Muscle layer of colon (tissue), 2 donors: ENCODE measurements around the gene A1BG.
"Not testable (repeated sequence)": the region's sequence is repeated elsewhere in the genome, so short reads cannot be mapped to it uniquely, and the experiment has no call there.

Experiments used
- H3K27ac ChIP-seq: one replicate; pipeline ENCODE4 v1.7.0; 2013; ENCODE audit warnings: low read depth, mild to moderate bottlenecking, low read length, moderate library complexity
- H3K27me3 ChIP-seq, 2 donors: one replicate each; pipeline ENCODE4 v1.7.0; 2013; ENCODE audit warnings: low read length in 2 of 2, mild to moderate bottlenecking in 2 of 2; ENCODE audit not compliant: insufficient read depth in 2 of 2, control insufficient read depth in 1 of 2
- H3K36me3 ChIP-seq: one replicate; pipeline ENCODE4 v1.7.0; 2013; ENCODE audit warnings: mild to moderate bottlenecking, low read length; ENCODE audit not compliant: insufficient read depth
- H3K4me1 ChIP-seq: one replicate; pipeline ENCODE4 v1.7.0; 2013; ENCODE audit warnings: mild to moderate bottlenecking, low read length; ENCODE audit not compliant: insufficient read depth
- H3K4me3 ChIP-seq, 2 donors: one replicate each; pipeline ENCODE4 v1.7.0; 2013; ENCODE audit warnings: low read length in 2 of 2, low read depth in 1 of 2, mild to moderate bottlenecking in 1 of 2, moderate library complexity in 1 of 2
- H3K9ac ChIP-seq: one replicate; pipeline ENCODE4 v1.7.0; 2013; ENCODE audit warnings: low read length
- H3K9me3 ChIP-seq: one replicate; pipeline ENCODE4 v1.7.0; 2013; ENCODE audit warnings: mild to moderate bottlenecking, low read length
- donor health status: abdominal sarcoma.
- donor health status: Adenocarcinoma of cecum.

Gene A1BG

GRCh38 chr19:58354478-58355030 is 1.3 kb upstream of the A1BG start:
- Histone ChIP-seq H3K4me1 (no peaks in the 10 kb centered on the region), H3K4me3 (no peak overlapping the region), H3K27ac (no peak overlapping the region), H3K36me3 (no peaks in the 10 kb centered on the region), H3K27me3 (peaks cover 29 to 74% of the 10 kb centered on the region in 2 donors), H3K9ac (no peak overlapping the region), H3K9me3 (no peaks in the 10 kb centered on the region)

GRCh38 chr19:58353717-58354477 is 605 bp upstream of the A1BG start:
- H3K9me3 ChIP-seq = no peaks in the 10 kb centered on the region
- no peak overlapping the region for H3K27ac ChIP-seq
- peaks cover 29 to 80% of the 10 kb centered on the region in 2 donors for H3K27me3 ChIP-seq
- no peaks in the 10 kb centered on the region for H3K4me1 ChIP-seq
- no peak overlapping the region for H3K9ac ChIP-seq
- no peaks in the 10 kb centered on the region for H3K36me3 ChIP-seq
- H3K4me3 ChIP-seq = no peak overlapping the region

- Histone ChIP-seq H3K36me3 (no peaks in the 10 kb centered on the region), H3K4me3 (no peak overlapping the region), H3K4me1 (no peaks in the 10 kb centered on the region), H3K27ac (no peak overlapping the region), H3K27me3 (peaks cover 29 to 72% of the 10 kb centered on the region in 2 donors), H3K9me3 (no peaks in the 10 kb centered on the region), H3K9ac (no peak overlapping the region)
These were observed 1.1 kb downstream of the A1BG start for GRCh38 chr19:58351990-58352755.

GRCh38 chr19:58351558-58351878 is 1.8 kb downstream of the A1BG start:
- Histone ChIP-seq H3K27me3 (peaks cover 29 to 72% of the 10 kb centered on the region in 2 donors), H3K9ac (no peak overlapping the region), H3K36me3 (no peaks in the 10 kb centered on the region), H3K9me3 (no peaks in the 10 kb centered on the region), H3K27ac (no peak overlapping the region), H3K4me1 (no peaks in the 10 kb centered on the region), H3K4me3 (no peak overlapping the region)

- H3K27me3 ChIP-seq = peaks cover 29 to 68% of the 10 kb centered on the region in 2 donors
These were observed 2.3 kb downstream of the A1BG start for GRCh38 chr19:58350871-58351557.

GRCh38 chr19:58350001-58350861 is 3.1 kb downstream of the A1BG start:
- no peak overlapping the region for H3K4me3 ChIP-seq

More at GRCh38 chr19:58350871-58351557, 2.3 kb downstream of the A1BG start:
- H3K9ac ChIP-seq = no peak overlapping the region
- H3K4me1 ChIP-seq = no peaks in the 10 kb centered on the region
- no peaks in the 10 kb centered on the region for H3K9me3 ChIP-seq
- no peak overlapping the region for H3K27ac ChIP-seq
- no peak overlapping the region for H3K4me3 ChIP-seq
- no peaks in the 10 kb centered on the region for H3K36me3 ChIP-seq

GRCh38 chr19:58349590-58349989 is 3.7 kb downstream of the A1BG start:
- Histone ChIP-seq H3K27ac (no peak overlapping the region), H3K9me3 (no peaks in the 10 kb centered on the region), H3K27me3 (peaks cover 21 to 54% of the 10 kb centered on the region in 2 donors), H3K9ac (no peak overlapping the region), H3K36me3 (no peaks in the 10 kb centered on the region), H3K4me3 (no peak overlapping the region), H3K4me1 (no peaks in the 10 kb centered on the region)

More at GRCh38 chr19:58350001-58350861, 3.1 kb downstream of the A1BG start:
- Histone ChIP-seq H3K9me3 (no peaks in the 10 kb centered on the region), H3K27ac (no peak overlapping the region), H3K36me3 (no peaks in the 10 kb centered on the region), H3K27me3 (peaks cover 23 to 60% of the 10 kb centered on the region in 2 donors), H3K9ac (no peak overlapping the region), H3K4me1 (no peaks in the 10 kb centered on the region)

- H3K9ac ChIP-seq, H3K4me3 ChIP-seq, H3K36me3 ChIP-seq, H3K27ac ChIP-seq, H3K9me3 ChIP-seq, H3K4me1 ChIP-seq: not testable (repeated sequence)
- peaks cover 10 to 48% of the 10 kb centered on the region in 2 donors for H3K27me3 ChIP-seq
These were observed 5.2 kb downstream of the A1BG start for GRCh38 chr19:58348080-58348479.

GRCh38 chr19:58346961-58347929 is 6.0 kb downstream of the A1BG start:
- Histone ChIP-seq H3K27me3 (peaks cover 2 to 40% of the 10 kb centered on the region in 2 donors), H3K27ac (no peak overlapping the region), H3K9ac (no peak overlapping the region), H3K4me3 (no peak overlapping the region), H3K4me1 (no peaks in the 10 kb centered on the region), H3K9me3 (no peaks in the 10 kb centered on the region), H3K36me3 (peaks cover 3% of the 10 kb centered on the region)

- H3K4me1 ChIP-seq = no peaks in the 10 kb centered on the region
- peaks cover 9% of the 10 kb centered on the region for H3K36me3 ChIP-seq
- no peak overlapping the region for H3K9ac ChIP-seq
- no peak overlapping the region for H3K4me3 ChIP-seq
- no peaks in the 10 kb centered on the region for H3K9me3 ChIP-seq
- no peak overlapping the region for H3K27ac ChIP-seq
- peaks cover 0 to 24% of the 10 kb centered on the region in 2 donors for H3K27me3 ChIP-seq
These were observed 7.7 kb downstream of the A1BG start for GRCh38 chr19:58345558-58345957.
